ENCODE measurements around the gene FAM131A.

DNA sequence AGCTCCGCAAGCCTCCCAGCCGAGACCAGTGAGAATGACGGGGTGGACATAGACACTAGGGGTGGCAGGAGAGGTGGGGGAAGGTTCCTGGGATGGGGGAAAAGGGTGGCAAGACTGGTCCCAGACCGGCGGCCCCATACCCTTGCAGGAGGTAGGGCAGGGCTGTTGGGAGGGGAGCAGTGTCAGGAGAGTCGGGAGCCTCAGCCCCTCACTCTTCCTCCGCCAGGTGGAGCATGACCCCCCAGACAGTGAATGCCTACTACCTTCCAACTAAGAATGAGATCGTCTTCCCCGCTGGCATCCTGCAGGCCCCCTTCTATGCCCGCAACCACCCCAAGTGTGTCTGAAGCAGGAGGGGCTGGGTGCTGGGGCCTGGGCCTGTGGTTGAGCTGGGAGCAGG is 47.1 kb upstream of the FAM131A start:
- no peak for TF ChIP-seq SP1 (IDR thresholded peaks at IDR 0.05)
- TF ChIP-seq SUZ12 (IDR thresholded peaks at IDR 0.05): no peak
- TF ChIP-seq NFRKB (IDR thresholded peaks at IDR 0.05): no peak
- TF ChIP-seq L3MBTL2 (conservative IDR thresholded peaks at IDR 0.05): no peak
